Measurements from ENCODE around the gene ZNF141. TPM values are rescaled to one million over a fixed set of nuclear protein-coding genes. Genes with fewer than 3 reads are reported as not detected.
A peak's percentile ranks its signal among the peaks of the same experiment; 100 is the strongest.

The ZNF141 gene
- total RNA-seq, 2 experiments from 2014 or later = 27.7 to 29.3 TPM

DNA sequence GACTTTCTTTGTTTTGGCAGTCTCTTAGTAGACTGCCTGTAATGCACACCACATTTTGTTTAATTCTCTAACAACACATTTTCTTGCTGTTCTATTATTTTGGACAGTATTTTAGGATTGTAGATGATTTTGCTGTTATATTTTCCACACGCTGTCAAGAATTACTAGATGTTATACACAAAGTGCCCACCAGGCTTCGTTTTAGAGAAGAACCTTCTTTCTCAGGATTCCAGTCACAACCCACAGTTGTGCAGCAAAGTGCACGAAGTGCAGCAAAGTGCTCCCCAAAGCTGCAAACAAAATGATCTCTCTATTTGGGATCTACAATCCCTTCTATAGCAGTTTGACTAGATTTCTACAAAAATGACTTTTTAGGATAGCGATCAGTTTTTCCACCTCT, 2.4 kb downstream of the ZNF141 start:
- peaks cover 46% of the 10 kb centered on the region for H3K9me3 Mint-ChIP-seq
- DNase-seq (no peak), ATAC-seq (no peak)
- H3K27me3 Mint-ChIP-seq = no peaks in the 10 kb centered on the region
- H3K4me3 Mint-ChIP-seq = peak overlapping the region; percentile 98
- TF ChIP-seq CTCF (IDR thresholded peaks at IDR 0.05) = peak; percentile 37
- H3K36me3 Mint-ChIP-seq (ENCODE audit: low read depth) = peaks cover 81% of the 10 kb centered on the region
- CTCF ChIA-PET = no interaction called here
- POLR2A ChIA-PET = no interaction called here
- intact Hi-C loops (cut with micrococcal nuclease) = no loop called here
- peak overlapping the region; percentile 34 for H3K27ac Mint-ChIP-seq
- peaks cover 22% of the 10 kb centered on the region for H3K4me1 Mint-ChIP-seq (ENCODE audit: low read depth)

- no peak overlapping the region for H3K4me3 Mint-ChIP-seq
- DNase-seq (no peak), ATAC-seq (no peak)
- H3K27ac Mint-ChIP-seq = no peak overlapping the region
- TF ChIP-seq CTCF (IDR thresholded peaks at IDR 0.05) = no peak
- ChIA-PET CTCF (no interaction called here), POLR2A (no interaction called here)
- peaks cover 73% of the 10 kb centered on the region for H3K36me3 Mint-ChIP-seq (ENCODE audit: low read depth)
- H3K9me3 Mint-ChIP-seq = peaks cover 55% of the 10 kb centered on the region
- no peaks in the 10 kb centered on the region for H3K27me3 Mint-ChIP-seq
- intact Hi-C loops (cut with micrococcal nuclease) = no loop called here
- H3K4me1 Mint-ChIP-seq (ENCODE audit: low read depth) = no peaks in the 10 kb centered on the region
Observed at GRCh38 chr4:373062-373839, 35.6 kb downstream of the ZNF141 start.

DNA sequence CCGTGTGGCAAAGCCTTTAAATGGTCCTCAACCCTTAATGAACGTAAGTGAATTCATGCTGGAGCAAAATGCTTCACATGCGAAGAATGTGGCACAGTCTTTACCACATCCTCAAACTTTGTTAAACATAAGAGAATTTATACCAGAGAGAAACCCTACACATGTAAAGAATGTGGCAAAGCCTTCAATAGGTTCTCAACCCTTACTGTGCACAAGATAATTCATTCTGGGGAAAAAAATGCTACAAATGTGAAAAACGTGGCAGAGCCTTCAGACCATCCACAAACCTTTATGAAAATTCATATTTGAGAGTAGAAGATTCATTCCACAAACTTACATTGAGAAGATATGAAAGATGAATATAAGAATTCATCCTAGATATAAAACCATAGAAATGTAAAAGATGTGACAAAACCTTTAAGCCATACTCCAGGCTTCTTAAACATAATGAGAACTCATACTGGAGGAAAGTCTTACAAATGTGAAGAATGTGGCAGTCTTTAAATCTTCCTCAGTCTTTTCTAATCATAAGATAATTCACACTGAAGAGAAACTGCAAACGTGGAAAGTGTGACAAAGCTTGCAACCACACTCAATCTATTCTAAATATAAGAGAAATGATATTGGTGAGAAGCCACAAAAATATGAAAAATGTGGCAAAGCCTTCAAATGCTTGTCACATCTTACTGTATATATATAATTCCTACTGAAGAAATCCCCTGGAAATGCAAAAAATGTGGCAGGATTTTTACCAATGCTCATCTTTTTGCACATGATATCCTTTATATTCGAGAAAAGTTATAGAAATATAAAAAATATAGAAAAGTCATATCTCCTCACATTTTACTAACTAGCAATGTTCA, 36.9 kb downstream of the ZNF141 start:
- Mint-ChIP-seq H3K4me1 (ENCODE audit: low read depth) (no peaks in the 10 kb centered on the region), H3K4me3 (no peak overlapping the region), H3K27me3 (no peaks in the 10 kb centered on the region), H3K36me3 (ENCODE audit: low read depth) (peaks cover 67% of the 10 kb centered on the region), H3K9me3 (peaks cover 46% of the 10 kb centered on the region), H3K27ac (no peak overlapping the region)
- TF ChIP-seq CTCF (IDR thresholded peaks at IDR 0.05) = no peak
- ATAC-seq (no peak), DNase-seq (no peak)
- ChIA-PET CTCF (no interaction called here), POLR2A (no interaction called here)
- intact Hi-C loops (cut with micrococcal nuclease) = no loop called here

- POLR2A ChIA-PET = no interaction called here
- peak; percentile 27 for ATAC-seq
- peaks cover 36% of the 10 kb centered on the region for H3K36me3 Mint-ChIP-seq (ENCODE audit: low read depth)
- DNase-seq = no peak
- no peak overlapping the region for H3K4me3 Mint-ChIP-seq
- CTCF ChIA-PET = no interaction called here
- H3K27me3 Mint-ChIP-seq = no peaks in the 10 kb centered on the region
- no peak for TF ChIP-seq CTCF (IDR thresholded peaks at IDR 0.05)
- intact Hi-C loops (cut with micrococcal nuclease) = no loop called here
- peaks cover 3% of the 10 kb centered on the region for H3K4me1 Mint-ChIP-seq (ENCODE audit: low read depth)
- H3K9me3 Mint-ChIP-seq = peaks cover 56% of the 10 kb centered on the region
- H3K27ac Mint-ChIP-seq = no peak overlapping the region
Observed at GRCh38 chr4:384311-385010, 46.8 kb downstream of the ZNF141 start.
